Thyroid gland (tissue), 4 donors: ENCODE data around the gene PCDHGA1.

Source experiments
- POLR2A ChIP-seq, 2 donors: fragments of 450-650 bp; IDR thresholded peaks; one replicate each; pipeline ENCODE4 v1.6.1; 2017; ENCODE audit warnings: antibody characterized with exemption in 2 of 2, mild to moderate bottlenecking in 2 of 2, moderate library complexity in 1 of 2
- TF ChIP-seq, protein P1 (sequence below), 6 experiments: fragments of 200-600 bp in 3 of 6; fragments of 450-650 bp in 3 of 6; sonication (generic) in 3 of 6; IDR thresholded peaks; one replicate each; pipeline ENCODE4 v1.5.1; 2016 to 2019; ENCODE audit warnings: antibody characterized with exemption in 6 of 6, mild to moderate bottlenecking in 2 of 6, inconsistent platforms in 1 of 6, moderate library complexity in 1 of 6

DNA sequence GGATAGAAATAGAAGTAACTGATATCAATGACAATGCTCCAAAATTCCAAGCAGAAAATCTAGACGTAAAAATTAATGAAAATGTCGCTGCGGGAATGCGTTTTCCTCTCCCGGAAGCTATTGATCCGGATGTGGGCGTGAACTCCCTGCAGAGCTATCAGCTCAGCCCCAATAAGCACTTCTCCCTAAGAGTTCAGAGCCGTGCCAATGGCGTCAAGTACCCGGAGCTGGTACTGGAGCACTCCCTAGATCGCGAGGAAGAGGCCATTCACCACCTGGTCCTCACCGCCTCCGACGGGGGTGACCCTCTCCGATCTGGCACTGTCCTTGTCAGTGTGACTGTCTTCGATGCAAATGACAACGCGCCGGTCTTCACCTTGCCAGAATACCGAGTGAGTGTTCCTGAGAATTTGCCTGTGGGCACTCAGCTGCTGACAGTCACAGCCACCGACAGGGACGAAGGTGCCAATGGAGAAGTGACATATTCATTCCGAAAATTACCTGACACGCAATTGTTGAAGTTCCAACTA lies 83.3 kb downstream of the PCDHGA1 start:
- TF ChIP-seq, protein P1, sequence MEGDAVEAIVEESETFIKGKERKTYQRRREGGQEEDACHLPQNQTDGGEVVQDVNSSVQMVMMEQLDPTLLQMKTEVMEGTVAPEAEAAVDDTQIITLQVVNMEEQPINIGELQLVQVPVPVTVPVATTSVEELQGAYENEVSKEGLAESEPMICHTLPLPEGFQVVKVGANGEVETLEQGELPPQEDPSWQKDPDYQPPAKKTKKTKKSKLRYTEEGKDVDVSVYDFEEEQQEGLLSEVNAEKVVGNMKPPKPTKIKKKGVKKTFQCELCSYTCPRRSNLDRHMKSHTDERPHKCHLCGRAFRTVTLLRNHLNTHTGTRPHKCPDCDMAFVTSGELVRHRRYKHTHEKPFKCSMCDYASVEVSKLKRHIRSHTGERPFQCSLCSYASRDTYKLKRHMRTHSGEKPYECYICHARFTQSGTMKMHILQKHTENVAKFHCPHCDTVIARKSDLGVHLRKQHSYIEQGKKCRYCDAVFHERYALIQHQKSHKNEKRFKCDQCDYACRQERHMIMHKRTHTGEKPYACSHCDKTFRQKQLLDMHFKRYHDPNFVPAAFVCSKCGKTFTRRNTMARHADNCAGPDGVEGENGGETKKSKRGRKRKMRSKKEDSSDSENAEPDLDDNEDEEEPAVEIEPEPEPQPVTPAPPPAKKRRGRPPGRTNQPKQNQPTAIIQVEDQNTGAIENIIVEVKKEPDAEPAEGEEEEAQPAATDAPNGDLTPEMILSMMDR (IDR thresholded peaks at IDR 0.05) = no peak
- no peak for TF ChIP-seq POLR2A (IDR thresholded peaks at IDR 0.05)
